Parathyroid adenoma (tissue), 2 donors: ENCODE data around the gene KCNMB1.

Source experiments
- H2AFZ ChIP-seq: fragments of 300-600 bp; sonication (generic); one replicate; pipeline ENCODE4 v1.7.0; 2017; ENCODE audit warnings: antibody characterized with exemption, mild to moderate bottlenecking
- H3K27ac ChIP-seq: fragments of 300-600 bp; sonication (generic); one replicate; pipeline ENCODE4 v1.7.0; 2017
- H3K27me3 ChIP-seq: fragments of 300-600 bp; sonication (generic); one replicate; pipeline ENCODE4 v1.7.0; 2017; ENCODE audit warnings: low read length; ENCODE audit not compliant: control insufficient read depth, insufficient read depth
- H3K36me3 ChIP-seq: fragments of 300-600 bp; sonication (generic); one replicate; pipeline ENCODE4 v1.7.0; 2017; ENCODE audit warnings: low read length; ENCODE audit not compliant: control insufficient read depth, insufficient read depth
- H3K4me1 ChIP-seq: fragments of 300-600 bp; sonication (generic); one replicate; pipeline ENCODE4 v1.7.0; 2017; ENCODE audit warnings: control low read depth
- H3K4me2 ChIP-seq: fragments of 300-600 bp; sonication (generic); one replicate; pipeline ENCODE4 v1.7.0; 2017; ENCODE audit warnings: low read length
- H3K4me3 ChIP-seq: fragments of 300-600 bp; sonication (generic); one replicate; pipeline ENCODE4 v1.7.0; 2017; ENCODE audit warnings: low read depth, low read length
- H3K79me2 ChIP-seq: fragments of 300-600 bp; sonication (generic); one replicate; pipeline ENCODE4 v1.7.0; 2017; ENCODE audit warnings: control low read depth
- H3K9ac ChIP-seq: fragments of 300-600 bp; sonication (generic); one replicate; pipeline ENCODE4 v1.7.0; 2017; ENCODE audit warnings: mild to moderate bottlenecking
- H3K9me3 ChIP-seq: fragments of 300-600 bp; sonication (generic); one replicate; pipeline ENCODE4 v1.7.0; 2017; ENCODE audit warnings: low read length; ENCODE audit not compliant: control insufficient read depth
- CTCF ChIP-seq: fragments of 300-600 bp; sonication (generic); IDR thresholded peaks from one replicate; pipeline ENCODE4 v1.7.0; 2017; ENCODE audit warnings: antibody characterized with exemption, mild to moderate bottlenecking
- donor health status: primary hyperparathyroidism.

KCNMB1 gene

GRCh38 chr5:170366276-170366675 lies 22.9 kb downstream of the KCNMB1 start:
- Histone ChIP-seq H3K4me2 (no peak overlapping the region), H3K4me1 (no peaks in the 10 kb centered on the region), H3K36me3 (no peaks in the 10 kb centered on the region), H3K27me3 (no peaks in the 10 kb centered on the region), H3K9me3 (no peaks in the 10 kb centered on the region), H3K79me2 (no peaks in the 10 kb centered on the region), H2AFZ (no peak overlapping the region), H3K27ac (no peak overlapping the region), H3K9ac (no peak overlapping the region), H3K4me3 (no peak overlapping the region)
- TF ChIP-seq CTCF: no peak

GRCh38 chr5:170365831-170366230 lies 23.3 kb downstream of the KCNMB1 start:
- H3K4me1 ChIP-seq: no peaks in the 10 kb centered on the region
- H3K9ac ChIP-seq: no peak overlapping the region
- H3K79me2 ChIP-seq: no peaks in the 10 kb centered on the region
- H3K27me3 ChIP-seq: no peaks in the 10 kb centered on the region
- H2AFZ ChIP-seq: no peak overlapping the region
- no peak overlapping the region for H3K27ac ChIP-seq
- H3K9me3 ChIP-seq: no peaks in the 10 kb centered on the region
- no peak overlapping the region for H3K4me3 ChIP-seq
- H3K4me2 ChIP-seq: no peak overlapping the region
- no peaks in the 10 kb centered on the region for H3K36me3 ChIP-seq
- TF ChIP-seq CTCF: no peak

GRCh38 chr5:170365011-170365410 lies 24.2 kb downstream of the KCNMB1 start:
- no peak overlapping the region for H3K9ac ChIP-seq
- no peaks in the 10 kb centered on the region for H3K36me3 ChIP-seq
- H3K4me2 ChIP-seq: no peak overlapping the region
- H3K9me3 ChIP-seq: no peaks in the 10 kb centered on the region
- H3K4me3 ChIP-seq: no peak overlapping the region
- no peak overlapping the region for H2AFZ ChIP-seq
- no peak overlapping the region for H3K27ac ChIP-seq
- no peaks in the 10 kb centered on the region for H3K79me2 ChIP-seq
- no peaks in the 10 kb centered on the region for H3K27me3 ChIP-seq
- TF ChIP-seq CTCF: no peak
- no peaks in the 10 kb centered on the region for H3K4me1 ChIP-seq

- TF ChIP-seq CTCF: no peak
- no peak overlapping the region for H3K9ac ChIP-seq
- H3K79me2 ChIP-seq: no peaks in the 10 kb centered on the region
- H3K36me3 ChIP-seq: no peaks in the 10 kb centered on the region
- no peak overlapping the region for H3K4me3 ChIP-seq
- H3K27me3 ChIP-seq: no peaks in the 10 kb centered on the region
- no peak overlapping the region for H3K4me2 ChIP-seq
- no peak overlapping the region for H3K27ac ChIP-seq
- H3K4me1 ChIP-seq: no peaks in the 10 kb centered on the region
- H3K9me3 ChIP-seq: no peaks in the 10 kb centered on the region
- no peak overlapping the region for H2AFZ ChIP-seq
Observed at GRCh38 chr5:170363671-170364070, 25.5 kb downstream of the KCNMB1 start.

- Histone ChIP-seq H3K9me3 (no peaks in the 10 kb centered on the region), H3K79me2 (no peaks in the 10 kb centered on the region), H3K4me3 (no peak overlapping the region), H3K27ac (peak overlapping the region; percentile 15), H3K4me1 (no peaks in the 10 kb centered on the region), H3K9ac (no peak overlapping the region), H2AFZ (no peak overlapping the region), H3K27me3 (no peaks in the 10 kb centered on the region), H3K4me2 (no peak overlapping the region), H3K36me3 (no peaks in the 10 kb centered on the region)
- no peak for TF ChIP-seq CTCF
Observed at GRCh38 chr5:170362656-170363055, 26.5 kb downstream of the KCNMB1 start.
